GM12891 (cell line): ENCODE results near the gene GPATCH1.

Source experiments
- DNase-seq: peaks from one replicate; pipeline ENCODE4 v3.0.0; 2011; ENCODE audit warnings: low spot score; ENCODE audit not compliant: insufficient read length
- FAIRE-seq: peaks from 2 replicates; lab custom pipeline; 2011; peaks lifted over from hg19 to GRCh38; lab: Jason Lieb, UNC
- PAX5 ChIP-seq: IDR thresholded peaks from 2 replicates; pipeline ENCODE4 v1.6.1; 2011; ENCODE audit warnings: low read length, moderate library complexity, mild to moderate bottlenecking; ENCODE audit not compliant: insufficient read depth, severe bottlenecking
- POLR2A ChIP-seq: IDR thresholded peaks from 2 replicates; pipeline ENCODE4 v1.6.1; 2011; ENCODE audit warnings: low read depth, low read length, control low read depth
- POLR2AphosphoS5 ChIP-seq: IDR thresholded peaks from 2 replicates; pipeline ENCODE4 v1.6.1; 2011; ENCODE audit warnings: low read depth, low read length, control low read depth
- POU2F2 ChIP-seq: IDR thresholded peaks from 2 replicates; pipeline ENCODE4 v1.6.1; 2011; ENCODE audit warnings: low read depth, mild to moderate bottlenecking, control low read depth, low read length, moderate library complexity
- SPI1 ChIP-seq: IDR thresholded peaks from 2 replicates; pipeline ENCODE4 v1.6.1; 2011; ENCODE audit warnings: low read depth, low read length, control low read depth
- TAF1 ChIP-seq: IDR thresholded peaks from 2 replicates; pipeline ENCODE4 v1.6.1; 2011; ENCODE audit warnings: low read depth, low read length, control low read depth

Gene GPATCH1

GRCh38 chr19:33168528-33168927 is 87.5 kb downstream of the GPATCH1 start:
- TF ChIP-seq SPI1, result no peak
- no peak for TF ChIP-seq POLR2AphosphoS5
- TF ChIP-seq POU2F2, result no peak
- no peak for TF ChIP-seq POLR2A
- no peak for TF ChIP-seq TAF1
- no peak for TF ChIP-seq PAX5
- FAIRE-seq (no peak), DNase-seq (no peak)

- DNase-seq (no peak), FAIRE-seq (no peak)
- no peak for TF ChIP-seq POLR2A
- no peak for TF ChIP-seq POU2F2
- TF ChIP-seq POLR2AphosphoS5, result no peak
- TF ChIP-seq SPI1, result no peak
- no peak for TF ChIP-seq TAF1
- TF ChIP-seq PAX5, result no peak
These were observed 90.3 kb downstream of the GPATCH1 start for GRCh38 chr19:33171222-33171795.

DNA sequence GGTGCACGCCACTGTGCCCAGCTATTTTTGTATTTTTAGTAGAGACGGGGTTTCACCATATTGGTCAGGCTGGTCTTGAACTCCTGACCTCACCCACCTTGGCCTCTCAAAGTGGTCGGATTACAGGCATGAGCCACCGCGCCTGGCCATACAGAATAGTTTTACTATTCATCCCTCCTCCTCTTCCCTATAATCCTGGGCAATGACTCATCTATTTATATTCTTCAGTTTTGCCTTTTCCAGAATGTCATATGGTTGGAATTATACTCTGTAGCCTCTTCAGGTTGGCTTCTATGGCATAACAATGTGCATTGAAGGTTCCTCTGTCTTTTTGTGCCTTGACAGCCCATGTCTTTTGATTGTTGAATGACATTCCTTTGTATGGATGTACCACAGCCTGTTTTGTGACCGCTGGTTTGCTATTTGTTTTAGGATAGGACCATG is 91.0 kb downstream of the GPATCH1 start:
- FAIRE-seq, result no peak
- DNase-seq, result no peak

GRCh38 chr19:33174186-33174585 is 93.2 kb downstream of the GPATCH1 start:
- no peak for FAIRE-seq
- TF ChIP-seq POU2F2, result no peak
- TF ChIP-seq PAX5, result no peak
- no peak for TF ChIP-seq SPI1
- TF ChIP-seq POLR2A, result no peak
- TF ChIP-seq TAF1, result no peak
- no peak for TF ChIP-seq POLR2AphosphoS5
- no peak for DNase-seq

More for the DNA sequence above, 91.0 kb downstream of the GPATCH1 start:
- TF ChIP-seq SPI1, result no peak
- no peak for TF ChIP-seq TAF1
- TF ChIP-seq POU2F2, result no peak
- no peak for TF ChIP-seq PAX5
- TF ChIP-seq POLR2AphosphoS5, result no peak

GRCh38 chr19:33175156-33175782 is 94.3 kb downstream of the GPATCH1 start:
- no peak for FAIRE-seq
- no peak for DNase-seq
- no peak for TF ChIP-seq TAF1
- no peak for TF ChIP-seq POLR2A
- TF ChIP-seq POU2F2, result no peak
- TF ChIP-seq POLR2AphosphoS5, result no peak
- TF ChIP-seq PAX5, result no peak
- TF ChIP-seq SPI1, result no peak

- FAIRE-seq (no peak), DNase-seq (no peak)
- TF ChIP-seq POU2F2, result no peak
- TF ChIP-seq POLR2AphosphoS5, result no peak
- no peak for TF ChIP-seq TAF1
- no peak for TF ChIP-seq PAX5
- TF ChIP-seq SPI1, result no peak
- no peak for TF ChIP-seq POLR2A
These were observed 95.1 kb downstream of the GPATCH1 start for GRCh38 chr19:33175886-33176669.

GRCh38 chr19:33176670-33177416 is 95.9 kb downstream of the GPATCH1 start:
- FAIRE-seq (peak; percentile 98), DNase-seq (peak; percentile 96)
- TF ChIP-seq POU2F2 (peak; percentile 36; the same call in 1 of the 2 replicates), POLR2A (peak; percentile 97), PAX5 (peak; percentile 11), SPI1 (no peak), TAF1 (peak; percentile 79), POLR2AphosphoS5 (peak; percentile 95)

DNA sequence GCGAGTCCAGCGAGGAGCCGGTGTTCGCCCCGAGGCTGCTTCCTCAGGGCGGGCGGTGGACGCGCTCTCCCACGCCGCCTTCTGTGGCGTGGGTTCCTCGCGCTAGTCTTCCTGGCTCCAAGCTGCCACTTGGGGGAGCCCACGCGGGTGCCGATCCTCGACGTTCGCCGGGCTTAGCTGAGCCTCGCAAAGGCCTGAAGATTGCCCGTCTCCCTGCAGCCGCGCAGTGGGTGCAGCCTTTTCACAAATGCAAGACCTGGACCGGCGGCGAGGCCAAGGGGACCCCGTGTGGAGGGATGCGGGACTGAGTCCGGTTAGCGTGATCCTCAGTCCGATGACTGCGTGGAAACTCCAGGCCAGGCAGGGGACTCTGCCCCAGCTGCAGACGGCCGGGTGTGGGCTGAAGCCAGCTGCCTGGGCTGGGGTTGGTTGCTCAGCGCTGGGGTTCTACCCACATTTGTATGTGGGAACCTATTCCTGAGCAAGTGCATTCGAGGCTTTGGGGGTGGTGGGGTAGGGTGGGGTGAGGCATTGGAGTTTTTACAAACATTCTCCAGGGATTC is 96.5 kb downstream of the GPATCH1 start:
- FAIRE-seq, result no peak
- no peak for DNase-seq
- TF ChIP-seq PAX5 (no peak), SPI1 (no peak), TAF1 (no peak), POU2F2 (no peak), POLR2A (no peak), POLR2AphosphoS5 (no peak)
